ENCODE measurements around the gene HERPUD1.
A peak's percentile ranks its signal among the peaks of the same experiment; 100 is the strongest.
"Not testable (repeated sequence)": the region's sequence is repeated elsewhere in the genome, so short reads cannot be mapped to it uniquely, and the experiment has no call there.

The HERPUD1 gene, protein sequence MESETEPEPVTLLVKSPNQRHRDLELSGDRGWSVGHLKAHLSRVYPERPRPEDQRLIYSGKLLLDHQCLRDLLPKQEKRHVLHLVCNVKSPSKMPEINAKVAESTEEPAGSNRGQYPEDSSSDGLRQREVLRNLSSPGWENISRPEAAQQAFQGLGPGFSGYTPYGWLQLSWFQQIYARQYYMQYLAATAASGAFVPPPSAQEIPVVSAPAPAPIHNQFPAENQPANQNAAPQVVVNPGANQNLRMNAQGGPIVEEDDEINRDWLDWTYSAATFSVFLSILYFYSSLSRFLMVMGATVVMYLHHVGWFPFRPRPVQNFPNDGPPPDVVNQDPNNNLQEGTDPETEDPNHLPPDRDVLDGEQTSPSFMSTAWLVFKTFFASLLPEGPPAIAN

DNA sequence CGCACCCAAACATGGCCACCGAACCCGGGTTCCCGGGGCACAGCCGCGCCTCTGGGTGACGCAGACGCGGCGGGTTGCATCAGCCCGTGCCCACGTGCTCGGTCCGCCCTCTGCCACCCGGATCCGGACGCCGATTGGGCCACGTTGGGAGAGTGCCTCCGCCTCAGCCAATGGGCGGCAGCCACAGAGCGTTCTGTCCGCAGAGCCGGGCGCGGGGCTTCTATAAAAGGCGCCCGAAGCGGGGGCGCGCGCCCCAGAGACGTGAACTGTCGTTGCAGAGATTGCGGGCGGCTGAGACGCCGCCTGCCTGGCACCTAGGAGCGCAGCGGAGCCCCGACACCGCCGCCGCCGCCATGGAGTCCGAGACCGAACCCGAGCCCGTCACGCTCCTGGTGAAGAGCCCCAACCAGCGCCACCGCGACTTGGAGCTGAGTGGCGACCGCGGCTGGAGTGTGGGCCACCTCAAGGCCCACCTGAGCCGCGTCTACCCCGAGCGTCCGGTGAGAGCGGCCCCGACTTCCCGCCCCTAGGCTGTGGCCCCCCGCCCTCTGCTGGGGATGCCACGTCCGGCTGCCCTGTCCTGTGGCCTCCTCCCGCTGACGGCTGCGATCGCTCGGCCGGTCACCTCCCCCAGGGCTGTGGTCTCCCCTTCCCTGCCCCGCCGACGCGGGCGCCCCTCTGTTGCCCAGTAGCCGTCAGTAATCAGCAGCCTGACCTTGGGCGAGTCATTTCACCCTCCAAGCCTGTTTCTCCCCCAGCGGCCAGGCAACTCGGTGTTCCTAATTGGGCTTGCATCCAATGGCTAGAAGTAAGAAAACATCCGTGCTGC lies at the start of gene HERPUD1:
TSS of gene HERPUD1 (plus strand) at position 251 of the 829 bp plus-strand sequence. CDS start at position 354, 103 bp downstream.
- DNase-seq (ENCODE audit: low spot score), result peak; percentile 98

DNA sequence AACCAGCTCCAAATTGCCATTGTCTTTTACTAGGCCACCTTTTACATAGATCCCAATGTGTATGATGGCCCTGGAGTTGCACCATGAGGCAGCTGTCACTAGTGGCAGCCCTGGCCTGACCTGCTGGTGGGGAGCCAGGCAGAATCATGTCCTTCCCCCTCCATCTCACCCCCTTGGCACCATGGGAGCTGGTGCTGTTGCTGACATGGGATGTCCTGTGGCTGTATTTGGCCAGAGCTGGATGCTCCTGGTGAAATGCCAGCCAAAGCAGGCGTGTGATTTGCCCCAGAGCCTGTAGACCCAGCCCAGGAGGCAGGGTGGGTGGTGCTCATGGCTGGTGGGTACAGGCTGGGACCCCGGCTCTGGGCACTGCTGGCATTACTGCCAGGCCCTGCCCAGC lies 48.4 kb upstream of the HERPUD1 start:
- DNase-seq (ENCODE audit: low spot score), result no peak

DNA sequence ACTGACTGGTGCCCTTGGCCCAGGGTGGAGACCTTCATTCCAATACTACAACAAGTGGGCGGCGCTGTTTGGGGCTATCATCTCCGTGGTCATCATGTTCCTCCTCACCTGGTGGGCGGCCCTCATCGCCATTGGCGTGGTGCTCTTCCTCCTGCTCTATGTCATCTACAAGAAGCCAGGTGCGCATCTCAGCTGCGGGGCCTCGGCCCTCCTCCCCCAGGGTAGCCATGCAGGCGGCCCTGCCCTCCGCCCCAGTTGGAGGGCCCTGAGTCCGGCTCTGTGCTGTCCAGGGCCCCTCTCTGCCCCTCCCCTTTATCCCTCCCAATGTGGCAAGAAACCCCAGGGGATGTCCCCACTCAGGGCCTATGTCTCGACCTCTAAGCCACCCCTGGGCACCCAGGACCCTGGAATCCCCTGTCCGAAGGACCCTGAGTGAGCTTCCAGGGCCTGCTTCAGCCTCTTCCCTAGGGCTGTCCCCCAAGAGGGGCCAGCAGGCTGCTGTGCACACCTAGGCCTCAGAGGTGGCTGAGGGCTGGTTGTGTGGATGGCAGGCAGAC lies 47.8 kb upstream of the HERPUD1 start:
- no peak for DNase-seq (ENCODE audit: low spot score)

DNA sequence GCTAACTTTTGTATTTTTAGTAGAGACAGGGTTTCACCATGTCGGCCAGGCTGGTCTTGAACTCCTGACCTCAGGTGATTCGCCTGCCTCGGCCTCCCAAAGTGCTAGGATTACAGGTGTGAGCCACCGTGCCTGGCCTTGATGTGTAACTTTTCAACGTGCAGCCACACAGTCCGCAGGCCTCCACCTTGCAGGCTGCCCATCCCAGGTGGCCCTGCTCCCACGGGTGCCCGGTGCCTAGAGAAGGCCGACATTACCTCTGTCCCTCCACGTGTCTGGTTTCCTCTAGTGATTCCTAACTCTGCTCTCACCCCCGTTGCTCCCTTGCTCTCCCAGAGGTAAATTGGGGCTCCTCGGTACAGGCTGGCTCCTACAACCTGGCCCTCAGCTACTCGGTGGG lies 47.0 kb upstream of the HERPUD1 start:
- DNase-seq (ENCODE audit: low spot score), result not testable (repeated sequence)

DNA sequence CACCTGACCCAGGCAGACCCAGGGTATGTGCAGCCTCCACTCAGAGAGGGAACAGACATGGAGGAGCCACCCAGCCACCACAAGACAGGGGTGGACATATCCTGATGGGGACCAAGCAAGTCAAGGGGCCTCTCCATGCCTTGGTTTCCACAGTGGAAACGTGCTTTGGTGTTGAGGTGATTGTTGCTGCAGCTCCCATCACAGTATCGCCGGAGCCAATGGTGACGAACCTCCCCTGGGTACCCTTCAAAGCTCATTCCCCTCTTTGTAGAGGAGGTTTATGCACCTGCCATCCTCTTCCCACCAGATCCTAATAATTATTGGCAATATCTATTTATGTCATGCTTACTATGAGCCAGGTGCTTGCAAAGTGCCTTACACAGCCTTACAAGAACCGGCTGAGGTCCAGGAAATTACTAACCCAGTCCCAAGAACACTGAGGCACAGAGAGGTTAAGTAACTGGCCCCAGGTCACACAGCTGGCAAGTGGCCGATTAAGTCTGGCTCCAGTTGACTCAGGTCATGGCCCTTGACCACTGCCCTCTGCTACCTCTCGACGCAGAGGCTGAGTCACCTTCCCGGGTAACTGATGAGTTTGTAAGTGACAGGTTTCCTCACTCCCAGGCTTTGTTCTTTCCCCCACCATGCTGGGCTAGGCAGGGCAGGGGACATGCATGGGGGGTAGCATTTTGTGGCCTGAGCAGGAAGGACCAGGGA lies 46.3 kb upstream of the HERPUD1 start:
- no peak for DNase-seq (ENCODE audit: low spot score)

DNA sequence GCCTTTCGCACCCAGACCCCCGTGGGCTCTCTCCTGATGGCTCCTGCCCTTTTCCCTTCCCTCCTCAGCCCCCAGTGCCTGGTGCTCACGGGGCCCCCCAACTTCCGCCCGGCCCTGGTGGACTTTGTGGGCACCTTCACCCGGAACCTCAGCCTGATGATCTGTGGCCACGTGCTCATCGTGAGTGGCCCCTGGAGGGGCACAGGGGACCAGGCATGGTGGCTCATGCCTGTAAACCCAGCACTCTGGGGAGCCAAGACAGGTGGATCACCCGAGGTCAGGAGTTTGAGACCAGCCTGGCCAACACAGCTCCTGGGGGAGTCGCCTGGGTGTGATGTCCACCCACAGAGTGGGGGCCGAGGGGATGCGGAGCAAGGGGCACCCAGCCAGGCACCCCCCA lies 45.6 kb upstream of the HERPUD1 start:
- DNase-seq (ENCODE audit: low spot score), result no peak

DNA sequence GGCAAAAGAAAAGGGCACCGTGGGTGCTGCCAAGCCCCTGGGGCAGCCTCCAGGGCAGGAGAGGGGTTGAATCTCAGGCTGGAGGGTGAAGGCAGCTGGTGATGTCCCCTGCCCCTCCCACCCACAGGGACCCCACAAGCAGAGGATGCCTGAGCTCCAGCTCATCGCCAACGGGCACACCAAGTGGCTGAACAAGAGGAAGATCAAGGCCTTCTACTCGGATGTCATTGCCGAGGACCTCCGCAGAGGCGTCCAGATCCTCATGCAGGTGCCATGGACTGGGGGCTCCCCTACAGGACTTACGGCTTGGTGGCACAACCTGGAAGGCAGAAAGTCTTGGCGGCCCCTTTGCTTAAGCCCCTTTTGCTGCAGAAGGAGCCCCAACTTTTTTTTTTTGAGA lies 45.1 kb upstream of the HERPUD1 start:
- DNase-seq (ENCODE audit: low spot score), result no peak

DNA sequence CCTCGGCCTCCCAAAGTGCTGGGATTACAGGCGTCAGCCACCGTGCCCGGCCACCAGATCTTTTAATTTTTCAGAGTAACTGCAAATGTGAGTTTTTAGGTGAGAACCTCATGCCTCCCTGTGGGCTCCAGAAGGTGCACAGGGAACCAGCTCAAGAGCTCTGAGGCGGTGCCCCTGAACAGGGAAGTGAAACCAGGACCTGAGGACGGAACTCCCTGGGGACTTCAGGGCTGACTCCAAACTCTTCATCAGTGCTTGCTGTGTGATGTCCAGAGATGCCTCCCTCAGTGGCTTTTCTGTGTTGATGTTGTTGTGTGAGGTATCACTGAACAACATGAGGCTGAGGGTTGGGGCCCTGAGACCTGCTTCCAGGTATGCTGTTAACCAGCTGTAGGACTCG lies 43.1 kb upstream of the HERPUD1 start:
- peak; percentile 84 for DNase-seq (ENCODE audit: low spot score)

DNA sequence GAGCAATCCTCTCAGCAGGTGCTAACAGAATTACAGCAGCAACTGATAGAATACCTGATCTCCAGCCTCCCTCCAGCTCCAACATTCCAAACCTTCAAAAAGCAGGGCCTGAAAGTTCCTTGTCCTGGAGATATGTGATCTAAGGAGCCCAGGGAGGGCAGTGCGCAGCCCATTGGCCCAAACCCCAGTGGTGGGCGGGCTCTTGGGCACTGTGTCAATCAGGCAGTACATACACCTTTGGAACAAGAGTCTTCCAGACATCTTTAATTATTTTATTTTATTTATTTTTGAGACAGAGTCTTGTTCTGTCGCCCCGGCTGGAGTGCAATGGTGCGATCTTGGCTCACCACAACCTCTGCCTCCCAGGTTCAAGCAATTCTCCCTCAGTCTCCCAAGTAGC lies 42.7 kb upstream of the HERPUD1 start:
- no peak for DNase-seq (ENCODE audit: low spot score)

DNA sequence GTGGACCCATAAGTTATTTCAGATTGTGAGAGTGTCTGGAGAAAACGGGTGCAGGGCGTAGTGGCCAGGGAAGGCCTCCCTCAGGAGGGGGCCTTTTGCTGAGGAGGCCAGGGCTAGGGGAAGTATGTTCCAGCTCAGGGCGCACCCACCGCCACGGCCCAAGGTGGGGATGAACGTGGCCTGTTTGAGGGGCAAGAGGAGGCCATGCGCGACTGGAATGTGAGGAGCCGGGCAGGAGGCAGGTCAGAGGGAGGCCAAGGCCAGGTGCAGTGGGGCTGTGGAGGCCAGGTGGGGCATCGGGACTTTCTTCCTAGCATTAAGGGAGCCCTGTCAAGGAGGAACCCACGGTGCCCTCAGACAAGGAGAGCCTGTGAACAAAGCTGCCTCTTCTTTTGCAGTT lies 40.3 kb upstream of the HERPUD1 start:
- no peak for DNase-seq (ENCODE audit: low spot score)

DNA sequence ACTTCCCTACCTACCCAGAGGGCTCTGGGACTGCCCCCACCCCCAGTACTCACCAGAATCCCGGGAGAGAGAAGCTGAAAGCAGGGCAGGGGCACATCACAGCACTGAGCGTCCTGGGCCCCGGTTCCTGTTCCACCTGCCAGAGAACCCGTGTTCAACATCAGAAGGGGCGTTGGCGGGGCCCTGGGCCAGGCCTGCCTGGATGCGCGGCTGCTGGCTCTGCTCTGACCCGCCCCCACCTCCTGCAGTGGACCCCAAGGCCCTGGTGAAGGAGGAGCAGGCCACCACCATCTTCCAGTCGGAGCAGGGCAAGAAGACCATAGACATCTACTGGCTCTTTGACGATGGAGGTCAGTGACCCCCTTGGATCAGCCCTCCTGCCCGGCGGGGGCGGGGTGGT lies 39.2 kb upstream of the HERPUD1 start:
- no peak for DNase-seq (ENCODE audit: low spot score)

DNA sequence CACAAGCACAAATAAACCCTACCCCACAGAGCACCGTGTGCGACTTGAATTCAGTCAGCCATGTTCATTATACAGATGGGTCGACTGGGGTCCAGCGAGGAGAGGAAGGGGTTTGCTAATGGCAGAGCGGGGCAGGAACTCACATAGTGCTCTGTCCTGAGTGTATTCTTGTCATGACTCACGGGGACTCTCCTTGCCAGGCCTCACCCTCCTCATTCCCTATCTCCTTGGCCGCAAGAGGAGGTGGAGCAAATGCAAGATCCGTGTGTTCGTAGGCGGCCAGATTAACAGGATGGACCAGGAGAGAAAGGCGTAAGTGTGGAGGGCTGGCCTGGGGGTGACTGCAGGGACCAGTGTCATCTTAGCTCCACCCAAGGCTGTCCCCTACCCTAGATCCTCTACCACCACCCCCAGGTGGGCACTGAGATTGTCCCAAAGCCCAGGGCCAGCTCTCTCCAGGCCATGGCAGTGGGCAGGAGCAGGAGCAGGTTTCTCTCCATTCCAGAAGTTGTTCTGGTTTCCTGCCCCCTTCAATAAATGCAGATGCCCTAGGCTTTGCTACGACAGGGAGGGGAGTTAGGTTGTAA lies 37.5 kb upstream of the HERPUD1 start:
- DNase-seq (ENCODE audit: low spot score), result no peak

DNA sequence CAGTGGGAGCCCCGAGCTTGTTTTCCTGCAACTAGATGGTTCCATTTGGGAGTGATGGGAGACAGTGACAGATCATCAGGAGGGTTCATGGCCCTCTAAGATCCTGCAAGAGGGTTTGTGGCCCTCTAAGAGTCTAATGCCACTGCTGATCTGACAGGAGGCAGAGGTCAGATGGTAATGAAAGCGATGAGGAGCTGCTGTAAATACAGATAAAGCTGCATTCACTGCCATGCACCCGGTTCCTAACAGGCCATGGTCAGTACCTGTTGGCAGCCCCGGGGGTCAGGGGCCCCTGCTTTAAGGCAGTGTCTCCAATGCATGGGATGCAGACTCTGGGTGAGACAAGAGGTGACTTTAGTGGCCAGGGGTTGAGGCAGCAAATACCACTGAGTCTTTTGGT lies 36.1 kb upstream of the HERPUD1 start:
- DNase-seq (ENCODE audit: low spot score), result no peak

DNA sequence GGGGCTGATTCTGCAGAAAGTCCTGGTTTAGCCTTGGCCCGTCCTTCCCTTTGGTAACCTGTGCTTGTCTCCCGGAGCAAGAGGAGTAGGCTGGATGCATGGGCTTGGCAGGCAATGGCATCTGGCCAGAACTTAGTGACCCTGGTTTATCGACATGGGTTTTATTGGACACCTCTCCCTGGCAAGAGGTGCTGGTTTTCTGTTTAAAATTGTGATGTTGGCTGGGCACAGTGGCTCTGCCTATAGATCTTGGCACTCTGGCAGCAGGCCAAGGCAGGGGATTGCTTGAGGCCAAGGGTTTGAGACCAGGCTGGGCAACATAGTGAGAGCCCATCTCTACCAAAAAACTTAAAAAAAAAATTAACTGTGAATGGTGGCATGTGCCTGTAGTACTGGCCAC lies 35.7 kb upstream of the HERPUD1 start:
- no peak for DNase-seq (ENCODE audit: low spot score)

DNA sequence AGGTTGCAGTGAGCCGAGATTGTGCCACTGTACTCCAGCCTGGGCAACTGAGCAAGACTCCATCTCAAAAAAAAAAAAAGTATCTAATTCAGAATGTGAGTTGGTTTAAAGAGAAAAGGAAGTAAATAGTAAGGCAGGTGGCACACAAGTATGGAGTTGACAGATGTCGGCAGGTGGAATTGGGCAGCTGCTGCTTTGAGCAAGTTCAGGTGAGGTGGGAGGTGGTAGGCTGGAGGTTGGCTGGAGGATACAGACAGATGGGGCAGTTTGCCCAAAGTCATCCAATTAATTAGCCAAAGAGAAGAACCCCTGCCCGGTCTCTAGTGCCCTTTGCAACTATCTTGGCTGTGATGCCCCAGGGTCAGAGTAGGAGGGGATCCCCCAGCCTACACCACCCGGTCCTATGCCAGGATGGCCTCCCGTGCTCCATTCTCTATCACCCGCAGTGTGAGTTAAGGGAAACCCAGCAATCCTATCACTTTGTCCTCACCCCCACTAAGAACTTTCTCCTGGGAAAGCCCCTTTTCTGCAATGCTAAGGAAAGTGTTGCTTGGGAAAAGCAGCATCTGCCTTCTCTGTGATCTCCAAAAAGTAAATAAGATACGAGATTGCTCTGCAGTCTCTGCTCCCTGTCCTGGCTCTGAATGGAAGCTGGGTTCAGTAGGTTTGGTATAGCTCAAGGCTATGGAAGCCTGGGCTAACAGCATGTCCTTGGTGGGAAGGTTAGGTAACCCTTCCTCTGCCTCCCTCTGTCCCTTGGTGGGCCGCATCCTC lies 34.7 kb upstream of the HERPUD1 start:
- DNase-seq (ENCODE audit: low spot score), result no peak

DNA sequence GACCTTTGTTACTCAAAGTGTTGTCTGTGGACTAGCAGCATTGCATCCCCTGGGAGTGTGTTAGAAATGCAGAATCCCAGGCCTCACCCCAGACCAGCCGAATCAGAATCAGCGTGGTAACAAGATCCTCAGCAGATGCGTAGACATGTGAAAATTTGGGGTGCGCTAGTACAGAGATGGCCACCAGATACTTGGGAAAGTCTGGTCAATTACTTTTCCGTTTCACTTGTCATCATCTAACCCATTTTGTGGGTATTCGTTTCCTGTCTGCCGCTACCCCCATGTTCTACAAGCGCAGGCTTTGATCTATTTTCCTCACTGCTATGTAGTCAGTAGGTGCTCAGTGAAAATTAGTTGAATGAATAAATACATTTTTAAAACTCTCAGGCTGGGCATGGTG lies 33.1 kb upstream of the HERPUD1 start:
- DNase-seq (ENCODE audit: low spot score), result no peak

DNA sequence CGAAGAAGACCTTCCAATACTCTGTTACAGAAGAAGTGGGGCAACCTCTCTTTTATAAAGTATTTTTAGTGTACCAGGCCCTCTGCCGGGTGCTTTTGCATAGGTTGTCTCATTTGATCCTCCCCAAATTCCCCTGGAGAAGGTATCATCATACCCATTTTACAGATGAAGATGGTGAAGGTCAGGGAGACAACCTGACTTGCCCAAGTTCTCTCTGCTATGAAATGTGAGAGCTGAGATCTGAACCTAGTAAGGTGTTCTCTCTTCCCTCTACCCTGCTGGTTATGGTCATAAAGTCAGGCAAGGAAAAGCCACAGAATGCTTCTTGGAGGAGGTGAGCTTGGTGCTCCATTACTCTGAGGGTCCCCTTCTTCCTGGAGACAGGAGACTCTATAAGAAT lies 28.1 kb upstream of the HERPUD1 start:
- DNase-seq (ENCODE audit: low spot score), result no peak

DNA sequence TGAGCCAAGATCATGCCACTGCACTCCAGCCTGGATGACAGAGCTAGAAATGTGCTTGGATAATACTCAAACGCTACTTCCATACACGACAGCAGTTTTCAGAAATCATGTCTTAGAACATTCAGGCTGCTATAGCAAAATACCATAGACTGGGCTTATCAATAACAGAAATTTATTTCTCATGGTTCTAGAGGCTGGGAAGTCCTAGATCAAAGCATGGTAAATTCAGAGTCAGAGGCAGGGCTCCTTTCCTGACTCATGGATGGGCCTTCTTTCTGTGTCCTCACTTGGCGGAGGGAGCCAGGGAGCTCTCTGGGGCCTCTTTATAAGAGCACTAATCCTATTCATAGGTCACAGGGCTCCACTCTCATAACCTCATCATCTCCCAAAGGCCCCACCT lies 24.5 kb upstream of the HERPUD1 start:
- DNase-seq (ENCODE audit: low spot score), result no peak

DNA sequence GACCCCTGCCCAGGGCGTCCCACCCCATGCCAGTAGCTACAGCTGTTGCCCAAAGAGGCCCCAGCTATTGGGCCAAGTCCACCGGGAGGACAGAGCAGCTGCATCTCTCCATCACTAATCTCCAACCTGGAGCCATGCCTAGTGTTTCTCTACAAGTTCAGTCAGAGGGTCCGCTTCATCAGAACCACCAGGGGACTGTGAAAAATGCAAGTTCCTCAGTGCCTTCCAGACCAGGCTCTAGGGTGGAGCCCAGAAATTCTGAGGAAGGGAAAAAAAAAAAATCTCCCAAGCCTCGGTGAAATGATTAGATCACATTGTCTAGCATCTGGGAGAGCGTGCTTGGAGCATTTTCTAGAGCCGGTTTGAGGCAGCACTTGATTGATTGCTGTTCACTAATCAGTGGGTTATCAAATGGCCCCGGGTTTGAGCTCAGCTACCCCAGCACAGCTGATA lies 22.4 kb upstream of the HERPUD1 start:
- DNase-seq (ENCODE audit: low spot score), result no peak

DNA sequence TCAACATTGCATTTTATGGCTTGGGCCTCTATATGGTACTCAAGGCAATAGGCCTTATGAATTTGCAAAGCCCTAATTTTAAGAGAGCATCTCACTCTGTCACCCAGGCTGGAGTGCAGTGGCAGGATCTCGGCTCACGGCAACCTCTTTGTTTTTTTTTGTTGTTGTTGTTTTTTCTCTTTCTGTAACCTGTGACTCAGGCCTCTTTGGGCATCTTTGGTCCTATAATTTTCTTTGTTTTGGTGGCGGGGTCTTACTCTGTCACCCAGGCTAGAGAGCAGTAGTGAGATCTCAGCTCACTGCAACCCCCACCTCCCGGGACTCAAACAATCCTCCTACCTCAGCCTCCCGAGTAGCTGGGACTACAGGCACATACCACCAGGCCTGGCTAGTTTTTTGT lies 21.8 kb upstream of the HERPUD1 start:
- no peak for DNase-seq (ENCODE audit: low spot score)

Measured in NAMALWA (cell line).